Tibial artery (tissue), 4 donors: ENCODE results near the gene SEC16B.
A peak's percentile ranks its signal among the peaks of the same experiment; 100 is the strongest.

Experiments used
- DNase-seq, 2 donors: peaks; one replicate each; pipeline ENCODE4 v3.0.0-alpha.2; 2019
- H3K27ac ChIP-seq, 2 donors: fragments of 200-600 bp; sonication (generic) in 1 of 2; 1 replicate in 1 of 2; 2 replicates in 1 of 2; pipeline ENCODE4 v1.5.1; 2018 to 2019; ENCODE audit warnings: mild to moderate bottlenecking in 1 of 2
- H3K27me3 ChIP-seq, 2 donors: fragments of 200-600 bp; sonication (generic) in 1 of 2; one replicate each; pipeline versions ENCODE4 v1.5.1 to v1.6.0; 2016 to 2019
- H3K36me3 ChIP-seq, 3 donors: fragments of 200-600 bp; sonication (generic) in 2 of 3; one replicate each; pipeline ENCODE4 v1.5.1; 2016 to 2019; ENCODE audit warnings: mild to moderate bottlenecking in 2 of 3
- H3K4me1 ChIP-seq, 4 donors: fragments of 200-600 bp; sonication (generic) in 2 of 4; 1 replicate in 3 of 4; 2 replicates in 1 of 4; pipeline ENCODE4 v1.5.1; 2016 to 2019
- H3K4me3 ChIP-seq, 2 donors: fragments of 200-600 bp; sonication (generic) in 1 of 2; 1 replicate in 1 of 2; 2 replicates in 1 of 2; pipeline ENCODE4 v1.5.1; 2018 to 2019; ENCODE audit warnings: mild to moderate bottlenecking in 2 of 2
- H3K9me3 ChIP-seq, 3 donors: fragments of 200-600 bp; sonication (generic) in 1 of 3; one replicate each; pipeline ENCODE4 v1.5.1; 2016 to 2019
- CTCF ChIP-seq, 2 experiments: fragments of 200-600 bp in 1 of 2; fragments of 450-650 bp in 1 of 2; IDR thresholded peaks; one replicate each; pipeline ENCODE4 v1.5.1; 2017 to 2019; ENCODE audit warnings: antibody characterized with exemption in 2 of 2, mild to moderate bottlenecking in 1 of 2, moderate library complexity in 1 of 2
- intact Hi-C: fragments of 100-400 bp; cut with DNase I; formaldehyde crosslinking; loops from one replicate; pipeline ENCODE4 v1.15.0; 2023; ENCODE audit warnings: low total_unique reads

The SEC16B gene

GRCh38 chr1:177948336-177948972 is 21.4 kb downstream of the SEC16B start:
- peaks cover 0 to 27% (median 0%) of the 10 kb centered on the region in 3 donors for H3K36me3 ChIP-seq
- intact Hi-C loops: no loop called here
- H3K4me1 ChIP-seq: no peaks in the 10 kb centered on the region
- H3K27me3 ChIP-seq: no peaks in the 10 kb centered on the region
- no peaks in the 10 kb centered on the region for H3K9me3 ChIP-seq
- TF ChIP-seq CTCF (IDR thresholded peaks at IDR 0.05): peak; percentile 72 to 91
- H3K27ac ChIP-seq: no peak overlapping the region
- H3K4me3 ChIP-seq: no peak overlapping the region
- DNase-seq: peak; percentile 57 to 75

- no peaks in the 10 kb centered on the region for H3K27me3 ChIP-seq
- H3K4me1 ChIP-seq: no peaks in the 10 kb centered on the region
- peaks cover 0 to 33% (median 0%) of the 10 kb centered on the region in 3 donors for H3K36me3 ChIP-seq
- DNase-seq: no peak
- intact Hi-C loops: no loop called here
- no peak overlapping the region for H3K27ac ChIP-seq
- H3K9me3 ChIP-seq: no peaks in the 10 kb centered on the region
- no peak overlapping the region for H3K4me3 ChIP-seq
- TF ChIP-seq CTCF (IDR thresholded peaks at IDR 0.05): no peak
These were observed 22.2 kb downstream of the SEC16B start for GRCh38 chr1:177947623-177948022.

- peaks cover 3 to 38% (median 8%) of the 10 kb centered on the region in 3 donors for H3K36me3 ChIP-seq
- no peaks in the 10 kb centered on the region for H3K27me3 ChIP-seq
- peak; percentile 69 to 71 for TF ChIP-seq CTCF (IDR thresholded peaks at IDR 0.05)
- DNase-seq: no peak
- intact Hi-C loops: no loop called here
- H3K4me3 ChIP-seq: no peak overlapping the region
- H3K9me3 ChIP-seq: no peaks in the 10 kb centered on the region
- no peak overlapping the region for H3K27ac ChIP-seq
- H3K4me1 ChIP-seq: no peaks in the 10 kb centered on the region
These were observed 23.8 kb downstream of the SEC16B start for GRCh38 chr1:177945943-177946650.

- Histone ChIP-seq H3K9me3 (no peaks in the 10 kb centered on the region), H3K27me3 (no peaks in the 10 kb centered on the region), H3K4me1 (no peaks in the 10 kb centered on the region), H3K36me3 (peaks cover 3 to 56% (median 18%) of the 10 kb centered on the region in 3 donors), H3K27ac (no peak overlapping the region), H3K4me3 (no peak overlapping the region)
- DNase-seq: no peak
- no peak for TF ChIP-seq CTCF (IDR thresholded peaks at IDR 0.05)
- intact Hi-C loops: no loop called here
These were observed 25.6 kb downstream of the SEC16B start for GRCh38 chr1:177944016-177944949.

- Histone ChIP-seq H3K27me3 (no peaks in the 10 kb centered on the region), H3K9me3 (no peaks in the 10 kb centered on the region), H3K36me3 (peaks cover 3 to 71% (median 26%) of the 10 kb centered on the region in 3 donors), H3K4me3 (no peak overlapping the region), H3K4me1 (no peaks in the 10 kb centered on the region), H3K27ac (no peak overlapping the region)
- intact Hi-C loops: no loop called here
- DNase-seq: no peak
- no peak for TF ChIP-seq CTCF (IDR thresholded peaks at IDR 0.05)
These were observed 27.9 kb downstream of the SEC16B start for GRCh38 chr1:177941976-177942375.
